Suprapubic skin (tissue), 4 donors: ENCODE results near the gene NPTX1. TPM values are rescaled to one million over a fixed set of nuclear protein-coding genes. Genes with fewer than 3 reads are reported as not detected.
"Not testable (repeated sequence)": the region's sequence is repeated elsewhere in the genome, so short reads cannot be mapped to it uniquely, and the experiment has no call there.

ENCODE experiments used
- DNase-seq, 2 donors: peaks; one replicate each; pipeline ENCODE4 v3.0.0-alpha.2; 2019; ENCODE audit warnings: low spot score in 2 of 2
- H3K27ac ChIP-seq: fragments of 200-600 bp; sonication (generic); one replicate; pipeline ENCODE4 v1.5.1; 2019
- H3K27me3 ChIP-seq: fragments of 200-600 bp; sonication (generic); one replicate; pipeline ENCODE4 v1.5.1; 2019
- H3K36me3 ChIP-seq: fragments of 200-600 bp; sonication (generic); one replicate; pipeline ENCODE4 v1.5.1; 2019
- H3K4me1 ChIP-seq: fragments of 200-600 bp; sonication (generic); one replicate; pipeline ENCODE4 v1.5.1; 2019
- H3K4me3 ChIP-seq: fragments of 200-600 bp; sonication (generic); one replicate; pipeline ENCODE4 v1.5.1; 2019; ENCODE audit warnings: mild to moderate bottlenecking
- H3K9me3 ChIP-seq: fragments of 200-600 bp; sonication (generic); one replicate; pipeline ENCODE4 v1.5.1; 2019
- EP300 ChIP-seq: sonication (generic); formaldehyde crosslinking; IDR thresholded peaks from one replicate; pipeline ENCODE4 v1.6.1; 2017; ENCODE audit warnings: antibody characterized with exemption
- POLR2A ChIP-seq, 2 donors: fragments of 450-650 bp; IDR thresholded peaks; one replicate each; pipeline ENCODE4 v1.6.1; 2017; ENCODE audit warnings: antibody characterized with exemption in 2 of 2, mild to moderate bottlenecking in 2 of 2, moderate library complexity in 2 of 2
- POLR2AphosphoS5 ChIP-seq, 3 donors: sonication (generic); formaldehyde crosslinking; IDR thresholded peaks; one replicate each; pipeline ENCODE4 v1.6.1; 2017; ENCODE audit warnings: antibody characterized with exemption in 3 of 3
- WGBS: methylation state at CpG from one replicate; pipeline ENCODE4 v1.1.5; 2018; 5-methylcytosine and 5-hydroxymethylcytosine counted together
- total RNA-seq, 4 donors: library from RNA; depleted of rRNA; stranded (reverse); fragments of >200 nt; gene quantifications; one replicate each; pipeline ENCODE4 v1.1.0, GENCODE V29; 2016
- TF ChIP-seq, protein P1 (sequence below), 2 donors: fragments of 200-600 bp in 1 of 2; fragments of 450-650 bp in 1 of 2; sonication (generic) in 1 of 2; IDR thresholded peaks; one replicate each; pipeline ENCODE4 v1.5.1; 2016 to 2019; ENCODE audit warnings: antibody characterized with exemption in 2 of 2, mild to moderate bottlenecking in 1 of 2, moderate library complexity in 1 of 2

NPTX1 gene
- total RNA-seq, 4 donors from 2014 or later, result 0.72 to 4.2 (median 3.7) TPM

GRCh38 chr17:80509311-80509710, 32.9 kb upstream of the NPTX1 start:
- Histone ChIP-seq H3K9me3 (no peaks in the 10 kb centered on the region), H3K4me1 (peaks cover 7% of the 10 kb centered on the region), H3K4me3 (no peak overlapping the region), H3K27ac (no peak overlapping the region), H3K36me3 (no peaks in the 10 kb centered on the region), H3K27me3 (peaks cover 34% of the 10 kb centered on the region)
- 93% methylated on average over 8 of the region's 8 CpGs for WGBS
- TF ChIP-seq POLR2A (IDR thresholded peaks at IDR 0.05) (no peak), EP300 (no peak), POLR2AphosphoS5 (IDR thresholded peaks at IDR 0.05) (no peak)
- TF ChIP-seq, protein P1, sequence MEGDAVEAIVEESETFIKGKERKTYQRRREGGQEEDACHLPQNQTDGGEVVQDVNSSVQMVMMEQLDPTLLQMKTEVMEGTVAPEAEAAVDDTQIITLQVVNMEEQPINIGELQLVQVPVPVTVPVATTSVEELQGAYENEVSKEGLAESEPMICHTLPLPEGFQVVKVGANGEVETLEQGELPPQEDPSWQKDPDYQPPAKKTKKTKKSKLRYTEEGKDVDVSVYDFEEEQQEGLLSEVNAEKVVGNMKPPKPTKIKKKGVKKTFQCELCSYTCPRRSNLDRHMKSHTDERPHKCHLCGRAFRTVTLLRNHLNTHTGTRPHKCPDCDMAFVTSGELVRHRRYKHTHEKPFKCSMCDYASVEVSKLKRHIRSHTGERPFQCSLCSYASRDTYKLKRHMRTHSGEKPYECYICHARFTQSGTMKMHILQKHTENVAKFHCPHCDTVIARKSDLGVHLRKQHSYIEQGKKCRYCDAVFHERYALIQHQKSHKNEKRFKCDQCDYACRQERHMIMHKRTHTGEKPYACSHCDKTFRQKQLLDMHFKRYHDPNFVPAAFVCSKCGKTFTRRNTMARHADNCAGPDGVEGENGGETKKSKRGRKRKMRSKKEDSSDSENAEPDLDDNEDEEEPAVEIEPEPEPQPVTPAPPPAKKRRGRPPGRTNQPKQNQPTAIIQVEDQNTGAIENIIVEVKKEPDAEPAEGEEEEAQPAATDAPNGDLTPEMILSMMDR (IDR thresholded peaks at IDR 0.05), result no peak
- no peak for DNase-seq

DNA sequence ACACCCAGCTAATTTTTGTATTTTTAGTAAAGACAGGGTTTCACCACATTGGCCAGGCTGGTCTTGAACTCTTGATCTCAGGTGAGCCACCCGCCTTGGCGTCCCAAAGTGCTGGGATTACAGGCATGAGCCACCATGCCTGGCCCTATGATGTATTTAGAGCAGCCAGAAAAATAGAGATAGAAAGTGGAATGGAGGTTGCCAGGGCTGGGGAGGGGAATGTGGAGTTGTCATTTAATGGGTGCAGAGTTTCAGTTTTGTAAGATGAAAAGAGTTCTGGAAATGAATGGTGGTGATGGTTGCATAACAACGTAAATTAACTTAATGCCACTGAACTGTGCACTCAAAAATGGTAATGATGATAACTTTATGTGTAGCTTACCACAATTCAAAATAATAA, 31.6 kb upstream of the NPTX1 start:
- Histone ChIP-seq H3K36me3 (no peaks in the 10 kb centered on the region), H3K4me3 (no peak overlapping the region), H3K9me3 (no peaks in the 10 kb centered on the region), H3K4me1 (peaks cover 4% of the 10 kb centered on the region), H3K27ac (no peak overlapping the region), H3K27me3 (peaks cover 29% of the 10 kb centered on the region)
- DNase-seq, result no peak
- 93% methylated on average over 3 of the region's 3 CpGs for WGBS
- no peak for TF ChIP-seq POLR2AphosphoS5 (IDR thresholded peaks at IDR 0.05)
- TF ChIP-seq EP300, result no peak
- TF ChIP-seq, protein P1 (IDR thresholded peaks at IDR 0.05), result no peak
- TF ChIP-seq POLR2A (IDR thresholded peaks at IDR 0.05), result no peak

GRCh38 chr17:80507177-80507576, 30.8 kb upstream of the NPTX1 start:
- H3K9me3 ChIP-seq, H3K36me3 ChIP-seq, H3K4me3 ChIP-seq, H3K27ac ChIP-seq, DNase-seq, H3K4me1 ChIP-seq: not testable (repeated sequence)
- peaks cover 24% of the 10 kb centered on the region for H3K27me3 ChIP-seq
- 49% methylated on average over 4 of the region's 4 CpGs for WGBS

DNA sequence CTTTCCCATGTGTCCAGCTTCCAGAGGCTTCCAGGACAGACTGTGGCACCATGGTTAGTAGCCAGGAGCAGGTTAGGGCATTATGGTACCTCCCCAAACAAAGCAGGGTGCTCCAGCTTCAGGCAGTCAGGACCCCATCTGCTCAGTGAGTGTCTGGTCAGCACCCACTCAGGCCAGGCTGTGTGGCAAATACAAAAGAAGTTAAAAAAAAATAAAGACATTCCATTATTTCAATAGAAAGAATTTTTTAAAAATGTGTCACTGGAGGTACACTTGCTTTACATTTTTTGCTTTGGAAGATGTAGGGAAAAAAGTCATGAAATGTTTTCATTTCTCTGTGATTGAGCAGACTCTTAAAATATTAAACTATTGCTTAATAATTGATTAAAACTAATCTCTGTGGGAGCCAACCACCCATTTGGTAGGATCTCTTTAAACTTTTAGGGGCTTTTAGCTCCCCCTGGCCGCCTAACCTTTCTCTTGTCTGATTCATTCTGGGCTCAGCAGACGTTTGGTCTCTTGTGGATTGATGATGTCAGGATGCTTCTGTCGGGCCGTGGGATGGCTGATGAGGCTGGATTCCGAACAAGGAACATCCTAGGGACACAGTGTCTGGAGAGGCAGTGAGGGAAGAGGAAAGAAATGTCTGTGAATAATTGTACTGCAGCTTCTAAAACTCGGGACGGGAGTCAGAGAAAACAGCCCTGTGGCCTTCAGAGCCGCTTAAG, 28.4 kb upstream of the NPTX1 start:
- 36% methylated on average over 8 of the region's 8 CpGs for WGBS
- H3K4me3 ChIP-seq, result no peak overlapping the region
- TF ChIP-seq POLR2A (IDR thresholded peaks at IDR 0.05) (no peak), EP300 (no peak), POLR2AphosphoS5 (IDR thresholded peaks at IDR 0.05) (no peak)
- TF ChIP-seq, protein P1 (IDR thresholded peaks at IDR 0.05), result no peak
- peaks cover 6% of the 10 kb centered on the region for H3K4me1 ChIP-seq
- DNase-seq, result peak in 1 of 2 donors; percentile 51
- H3K36me3 ChIP-seq, result no peaks in the 10 kb centered on the region
- no peak overlapping the region for H3K27ac ChIP-seq
- peaks cover 20% of the 10 kb centered on the region for H3K27me3 ChIP-seq
- no peaks in the 10 kb centered on the region for H3K9me3 ChIP-seq

DNA sequence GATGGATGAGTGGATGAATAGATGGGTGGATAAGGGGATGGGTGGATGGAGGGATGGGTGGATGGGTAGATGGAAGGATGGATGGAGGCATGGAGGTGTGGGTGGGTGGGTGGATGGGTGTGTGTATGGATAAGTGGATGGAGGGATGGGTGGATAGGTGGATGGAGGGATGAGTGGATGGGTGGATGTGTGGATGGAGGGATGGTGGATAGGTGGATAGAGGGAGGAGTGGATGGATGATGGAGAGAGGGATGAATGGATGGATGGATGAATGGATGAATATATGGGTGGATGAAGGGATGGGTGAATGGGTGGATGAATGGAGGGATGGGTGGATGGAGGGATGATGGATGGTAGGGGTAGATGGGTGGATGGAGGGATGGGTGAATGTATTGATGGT, 27.5 kb upstream of the NPTX1 start:
- H3K9me3 ChIP-seq, result no peaks in the 10 kb centered on the region

More for the DNA sequence above, 27.5 kb upstream of the NPTX1 start:
- Histone ChIP-seq H3K27ac (no peak overlapping the region), H3K36me3 (no peaks in the 10 kb centered on the region), H3K4me1 (peaks cover 6% of the 10 kb centered on the region), H3K27me3 (peaks cover 21% of the 10 kb centered on the region), H3K4me3 (no peak overlapping the region)
- DNase-seq, result no peak
- TF ChIP-seq EP300 (no peak), POLR2A (IDR thresholded peaks at IDR 0.05) (no peak), POLR2AphosphoS5 (IDR thresholded peaks at IDR 0.05) (no peak)
- TF ChIP-seq, protein P1 (IDR thresholded peaks at IDR 0.05), result no peak
